NB4 (cell line): ENCODE results near the gene ABCB6.
"Not testable (repeated sequence)": the region's sequence is repeated elsewhere in the genome, so short reads cannot be mapped to it uniquely, and the experiment has no call there.

ENCODE experiments used
- POLR2A ChIP-seq: IDR thresholded peaks from 2 replicates; pipeline ENCODE4 v1.6.1; 2011; ENCODE audit warnings: mild to moderate bottlenecking; ENCODE audit not compliant: insufficient read length; ENCODE audit errors: extremely low read depth
- TF ChIP-seq, protein P1 (sequence below): IDR thresholded peaks from one replicate; pipeline ENCODE4 v1.5.1; 2012; ENCODE audit warnings: low read depth, low read length

DNA sequence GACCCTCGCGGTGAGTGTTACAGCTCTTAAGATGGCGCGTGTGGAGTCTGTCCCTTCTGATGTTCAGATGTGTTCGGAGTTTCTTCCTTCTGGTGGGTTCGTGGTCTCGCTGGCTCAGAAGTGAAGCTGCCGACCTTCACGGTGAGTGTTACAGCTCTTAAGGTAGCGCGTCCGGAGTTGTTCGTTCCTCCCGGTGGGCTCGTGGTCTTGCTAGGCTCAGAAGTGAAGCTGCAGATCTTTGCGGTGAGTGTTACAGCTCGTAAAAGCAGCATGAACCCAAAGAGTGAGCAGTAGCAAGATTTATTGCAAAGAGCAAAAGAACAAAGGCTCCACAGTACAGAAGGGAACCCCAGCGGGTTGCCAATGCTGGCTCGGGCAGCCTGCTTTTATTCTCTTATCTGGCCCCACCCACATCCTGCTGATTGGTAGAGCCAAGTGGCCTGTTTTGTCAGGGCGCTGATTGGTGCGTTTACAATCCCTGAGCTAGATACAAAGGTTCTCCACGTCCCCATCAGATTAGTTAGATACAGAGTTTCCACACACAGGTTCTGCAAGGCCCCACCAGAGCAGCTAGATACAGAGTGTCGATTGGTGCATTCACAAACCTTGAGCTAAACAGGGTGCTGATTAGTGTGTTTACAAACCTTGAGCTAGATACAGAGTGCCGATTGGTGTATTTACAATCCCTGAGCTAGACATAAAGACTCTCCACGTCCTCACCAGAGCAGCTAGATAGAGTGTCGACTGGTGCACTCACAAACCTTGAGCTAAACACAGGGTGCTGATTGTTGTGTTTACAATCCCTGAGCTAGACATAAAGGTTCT is 18.0 kb downstream of the ABCB6 start:
- TF ChIP-seq, protein P1, sequence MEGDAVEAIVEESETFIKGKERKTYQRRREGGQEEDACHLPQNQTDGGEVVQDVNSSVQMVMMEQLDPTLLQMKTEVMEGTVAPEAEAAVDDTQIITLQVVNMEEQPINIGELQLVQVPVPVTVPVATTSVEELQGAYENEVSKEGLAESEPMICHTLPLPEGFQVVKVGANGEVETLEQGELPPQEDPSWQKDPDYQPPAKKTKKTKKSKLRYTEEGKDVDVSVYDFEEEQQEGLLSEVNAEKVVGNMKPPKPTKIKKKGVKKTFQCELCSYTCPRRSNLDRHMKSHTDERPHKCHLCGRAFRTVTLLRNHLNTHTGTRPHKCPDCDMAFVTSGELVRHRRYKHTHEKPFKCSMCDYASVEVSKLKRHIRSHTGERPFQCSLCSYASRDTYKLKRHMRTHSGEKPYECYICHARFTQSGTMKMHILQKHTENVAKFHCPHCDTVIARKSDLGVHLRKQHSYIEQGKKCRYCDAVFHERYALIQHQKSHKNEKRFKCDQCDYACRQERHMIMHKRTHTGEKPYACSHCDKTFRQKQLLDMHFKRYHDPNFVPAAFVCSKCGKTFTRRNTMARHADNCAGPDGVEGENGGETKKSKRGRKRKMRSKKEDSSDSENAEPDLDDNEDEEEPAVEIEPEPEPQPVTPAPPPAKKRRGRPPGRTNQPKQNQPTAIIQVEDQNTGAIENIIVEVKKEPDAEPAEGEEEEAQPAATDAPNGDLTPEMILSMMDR: not testable (repeated sequence)
- TF ChIP-seq POLR2A: peak; percentile 52
